ENCODE results near the gene MORN1.

The MORN1 gene

GRCh38 chr1:2318314-2319278 is 72.8 kb downstream of the MORN1 start:
- no peak for DNase-seq (ENCODE audit: low spot score)

- no peak for DNase-seq (ENCODE audit: low spot score)
These were observed 73.9 kb downstream of the MORN1 start for GRCh38 chr1:2317230-2318065.

- no peak for DNase-seq (ENCODE audit: low spot score)
These were observed 74.8 kb downstream of the MORN1 start for GRCh38 chr1:2316451-2316961.

- DNase-seq (ENCODE audit: low spot score): no peak
These were observed 75.5 kb downstream of the MORN1 start for GRCh38 chr1:2315674-2316450.

GRCh38 chr1:2314803-2315673 is 76.3 kb downstream of the MORN1 start:
- no peak for DNase-seq (ENCODE audit: low spot score)

GRCh38 chr1:2314273-2314802 is 77.0 kb downstream of the MORN1 start:
- DNase-seq (ENCODE audit: low spot score): no peak

- DNase-seq (ENCODE audit: low spot score): no peak
These were observed 77.6 kb downstream of the MORN1 start for GRCh38 chr1:2313651-2314261.

GRCh38 chr1:2312515-2313301 is 78.6 kb downstream of the MORN1 start:
- no peak for DNase-seq (ENCODE audit: low spot score)

GRCh38 chr1:2312160-2312514 is 79.2 kb downstream of the MORN1 start:
- no peak for DNase-seq (ENCODE audit: low spot score)

GRCh38 chr1:2311184-2312032 is 79.9 kb downstream of the MORN1 start:
- DNase-seq (ENCODE audit: low spot score): no peak

- DNase-seq (ENCODE audit: low spot score): no peak
These were observed 80.8 kb downstream of the MORN1 start for GRCh38 chr1:2310332-2311183.

GRCh38 chr1:2308844-2309243 is 82.5 kb downstream of the MORN1 start:
- no peak for DNase-seq (ENCODE audit: low spot score)

- no peak for DNase-seq (ENCODE audit: low spot score)
These were observed 83.4 kb downstream of the MORN1 start for GRCh38 chr1:2307972-2308371.

- DNase-seq (ENCODE audit: low spot score): no peak
These were observed 84.2 kb downstream of the MORN1 start for GRCh38 chr1:2307064-2307605.

GRCh38 chr1:2306151-2306978 is 85.0 kb downstream of the MORN1 start:
- DNase-seq (ENCODE audit: low spot score): no peak
